ENCODE results near the gene GLRX3. TPM values are rescaled to one million over a fixed set of nuclear protein-coding genes. Genes with fewer than 3 reads are reported as not detected.

Gene GLRX3
- total RNA-seq, 1 donor from 2014 or later = 41.3 TPM

DNA sequence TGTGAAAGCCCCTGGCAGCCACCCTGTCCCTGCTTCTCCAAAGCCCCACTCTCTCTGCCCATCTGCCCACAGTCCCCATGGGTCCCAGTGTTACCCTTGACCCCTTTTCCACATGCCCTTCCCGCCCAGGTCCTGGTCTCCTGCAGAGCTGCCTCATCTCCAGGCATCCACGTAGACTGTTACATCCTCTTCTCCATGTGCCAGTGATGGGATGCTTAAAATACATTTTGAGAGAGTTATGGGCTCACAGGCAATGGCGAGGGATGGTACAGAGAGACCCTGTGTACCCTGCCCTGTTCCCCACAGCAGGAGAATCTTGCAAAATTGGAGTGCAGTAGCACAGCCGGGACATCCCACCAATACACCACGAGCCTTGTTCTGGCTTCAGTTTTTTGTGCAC lies 56.8 kb downstream of the GLRX3 start:
- H3K4me1 ChIP-seq = peaks cover 12% of the 10 kb centered on the region
- no peak overlapping the region for H3K4me3 ChIP-seq
- H3K36me3 ChIP-seq = no peaks in the 10 kb centered on the region
- intact Hi-C loops (cut with DNase I) = loop anchor here (10.0 kb wide), 1 partner anchor 1592 kb away; no protein-coding TSS in a partner anchor
- DNase-seq (ENCODE audit: extremely low spot score in 2 of 2) = no peak
- H3K27me3 ChIP-seq = no peaks in the 10 kb centered on the region
- H3K9me3 ChIP-seq = no peaks in the 10 kb centered on the region
- no peak overlapping the region for H3K27ac ChIP-seq
- TF ChIP-seq POLR2AphosphoS5 (IDR thresholded peaks at IDR 0.05; ENCODE audit: insufficient read depth in 1 of 2, low read depth in 1 of 2) = no peak
- TF ChIP-seq, protein P1, sequence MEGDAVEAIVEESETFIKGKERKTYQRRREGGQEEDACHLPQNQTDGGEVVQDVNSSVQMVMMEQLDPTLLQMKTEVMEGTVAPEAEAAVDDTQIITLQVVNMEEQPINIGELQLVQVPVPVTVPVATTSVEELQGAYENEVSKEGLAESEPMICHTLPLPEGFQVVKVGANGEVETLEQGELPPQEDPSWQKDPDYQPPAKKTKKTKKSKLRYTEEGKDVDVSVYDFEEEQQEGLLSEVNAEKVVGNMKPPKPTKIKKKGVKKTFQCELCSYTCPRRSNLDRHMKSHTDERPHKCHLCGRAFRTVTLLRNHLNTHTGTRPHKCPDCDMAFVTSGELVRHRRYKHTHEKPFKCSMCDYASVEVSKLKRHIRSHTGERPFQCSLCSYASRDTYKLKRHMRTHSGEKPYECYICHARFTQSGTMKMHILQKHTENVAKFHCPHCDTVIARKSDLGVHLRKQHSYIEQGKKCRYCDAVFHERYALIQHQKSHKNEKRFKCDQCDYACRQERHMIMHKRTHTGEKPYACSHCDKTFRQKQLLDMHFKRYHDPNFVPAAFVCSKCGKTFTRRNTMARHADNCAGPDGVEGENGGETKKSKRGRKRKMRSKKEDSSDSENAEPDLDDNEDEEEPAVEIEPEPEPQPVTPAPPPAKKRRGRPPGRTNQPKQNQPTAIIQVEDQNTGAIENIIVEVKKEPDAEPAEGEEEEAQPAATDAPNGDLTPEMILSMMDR (IDR thresholded peaks at IDR 0.05) = no peak
- no peak for TF ChIP-seq POLR2A (IDR thresholded peaks at IDR 0.05)

DNA sequence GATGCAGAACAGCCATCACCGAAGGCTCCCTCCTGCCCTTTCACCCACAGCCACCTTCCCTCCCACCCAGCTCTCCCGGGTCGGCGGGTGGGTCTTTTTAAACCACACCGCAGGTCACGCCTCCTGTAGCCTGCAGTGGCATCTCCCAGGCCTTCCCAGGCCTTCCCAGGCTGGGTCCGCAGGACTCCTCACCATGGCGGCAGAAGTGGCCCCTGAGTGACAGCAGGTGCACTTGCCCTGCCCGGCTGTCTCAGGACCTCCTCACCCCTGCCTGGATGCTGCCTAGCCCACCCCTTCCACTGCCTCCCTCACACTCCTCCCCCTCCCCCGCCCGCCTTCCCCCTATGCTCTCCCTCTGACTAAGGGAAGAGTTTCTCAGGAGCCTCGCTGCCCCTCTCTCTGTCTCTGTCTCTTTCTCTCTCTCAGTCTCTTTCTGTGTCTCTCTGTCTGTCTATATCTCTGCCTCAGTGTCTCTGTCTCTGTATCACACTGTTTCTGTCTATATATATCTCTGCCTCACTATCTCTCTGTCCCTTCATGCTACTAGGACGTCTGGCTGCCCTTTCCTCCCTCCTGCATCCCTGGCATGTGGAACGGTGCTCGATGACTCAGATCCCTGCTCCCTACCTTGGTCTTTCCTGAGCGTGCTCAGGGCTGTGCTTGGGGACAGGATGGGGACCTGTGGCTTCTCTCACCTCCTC lies 57.5 kb downstream of the GLRX3 start:
- Histone ChIP-seq H3K4me3 (no peak overlapping the region), H3K9me3 (no peaks in the 10 kb centered on the region), H3K27ac (no peak overlapping the region), H3K36me3 (no peaks in the 10 kb centered on the region), H3K27me3 (no peaks in the 10 kb centered on the region), H3K4me1 (peaks cover 12% of the 10 kb centered on the region)
- DNase-seq (ENCODE audit: extremely low spot score in 2 of 2) = no peak
- intact Hi-C loops (cut with DNase I) = loop anchor here (10.0 kb wide), 1 partner anchor 1591 kb away; no protein-coding TSS in a partner anchor
- TF ChIP-seq POLR2A (IDR thresholded peaks at IDR 0.05) (no peak), POLR2AphosphoS5 (IDR thresholded peaks at IDR 0.05; ENCODE audit: insufficient read depth in 1 of 2, low read depth in 1 of 2) (no peak)
- TF ChIP-seq, protein P1 (IDR thresholded peaks at IDR 0.05) = no peak

DNA sequence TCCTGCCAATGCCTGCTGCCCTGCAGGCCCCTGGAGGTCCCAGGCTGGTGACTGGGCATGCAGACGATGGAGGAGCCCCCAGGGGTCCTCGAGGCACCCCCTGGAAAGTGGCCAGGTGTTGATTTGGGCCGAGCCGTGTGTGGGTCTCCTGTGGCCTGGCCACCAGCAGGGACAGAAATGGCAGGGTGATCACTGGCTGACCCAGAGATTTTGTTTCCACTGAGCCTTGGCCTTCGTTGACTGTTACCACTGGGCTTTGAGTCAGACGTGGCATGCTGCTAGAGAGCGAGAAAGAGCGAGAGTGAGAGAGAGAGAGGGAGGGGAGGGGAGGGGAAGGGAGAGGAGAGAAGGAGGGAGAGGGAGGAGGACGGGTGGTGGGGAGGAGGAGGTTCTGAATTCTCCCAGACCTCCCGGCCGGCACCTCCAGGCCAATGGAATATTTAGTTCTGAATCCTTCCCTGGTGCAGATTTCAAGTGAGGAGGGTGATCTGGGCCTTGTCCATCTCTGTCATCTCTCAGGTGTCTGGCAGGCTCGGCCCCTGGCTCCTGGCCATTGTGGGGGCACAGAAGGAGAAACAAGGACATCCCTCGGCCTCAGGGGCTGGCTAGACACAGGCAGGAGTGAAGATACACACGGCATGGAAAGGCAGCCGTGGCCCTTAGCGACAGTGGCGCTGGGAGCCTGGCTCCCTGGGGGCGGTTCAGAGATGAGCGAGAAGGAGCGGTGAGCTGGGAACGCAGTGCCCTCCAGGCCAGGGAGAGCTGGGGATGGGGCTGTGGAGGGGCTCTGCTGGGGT lies 58.2 kb downstream of the GLRX3 start:
- Histone ChIP-seq H3K4me1 (peaks cover 12% of the 10 kb centered on the region), H3K4me3 (no peak overlapping the region), H3K9me3 (no peaks in the 10 kb centered on the region), H3K27me3 (no peaks in the 10 kb centered on the region), H3K36me3 (no peaks in the 10 kb centered on the region), H3K27ac (no peak overlapping the region)
- DNase-seq (ENCODE audit: extremely low spot score in 2 of 2) = no peak
- TF ChIP-seq POLR2AphosphoS5 (IDR thresholded peaks at IDR 0.05; ENCODE audit: insufficient read depth in 1 of 2, low read depth in 1 of 2) (no peak), POLR2A (IDR thresholded peaks at IDR 0.05) (no peak)
- TF ChIP-seq, protein P1 (IDR thresholded peaks at IDR 0.05) = no peak
- intact Hi-C loops (cut with DNase I) = loop anchor here (10.0 kb wide), 1 partner anchor 1590 kb away; no protein-coding TSS in a partner anchor

DNA sequence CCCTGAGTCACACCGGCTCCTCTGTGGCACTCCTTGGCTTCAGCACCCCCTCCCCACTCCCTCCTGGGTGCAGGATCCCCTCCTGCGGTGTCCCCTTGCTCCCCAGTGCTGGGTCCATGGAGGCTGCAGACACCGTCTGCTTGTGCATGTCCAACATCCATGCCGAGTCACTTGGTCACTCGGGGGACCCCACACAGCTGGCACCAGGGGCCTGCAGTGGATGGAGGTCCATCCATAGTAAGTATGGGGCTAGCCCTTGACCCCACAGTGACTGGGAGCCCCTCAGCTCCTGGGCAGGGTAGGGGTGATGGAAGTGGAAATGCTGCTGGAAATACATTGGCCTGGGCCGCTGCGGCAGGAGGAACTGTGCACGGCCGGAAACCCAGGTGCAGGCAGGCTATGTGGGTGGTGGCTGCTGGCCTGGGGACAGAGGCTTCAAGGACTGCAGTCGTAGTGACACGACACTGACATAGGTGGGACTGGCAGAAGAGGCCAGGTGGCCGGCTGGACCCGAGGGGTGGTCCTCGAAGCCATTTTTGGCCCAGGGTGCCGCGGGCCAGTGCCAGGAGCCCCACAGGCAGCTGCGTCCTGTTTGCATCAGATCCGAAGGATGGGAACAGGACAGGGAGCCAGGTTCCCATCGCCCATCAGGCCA lies 58.9 kb downstream of the GLRX3 start:
- no peak overlapping the region for H3K4me3 ChIP-seq
- DNase-seq (ENCODE audit: extremely low spot score in 2 of 2) = no peak
- intact Hi-C loops (cut with DNase I) = loop anchor here (10.0 kb wide), 1 partner anchor 1590 kb away; no protein-coding TSS in a partner anchor
- TF ChIP-seq POLR2A (IDR thresholded peaks at IDR 0.05) (no peak), POLR2AphosphoS5 (IDR thresholded peaks at IDR 0.05; ENCODE audit: insufficient read depth in 1 of 2, low read depth in 1 of 2) (no peak)
- TF ChIP-seq, protein P1 (IDR thresholded peaks at IDR 0.05) = no peak
- no peaks in the 10 kb centered on the region for H3K9me3 ChIP-seq
- no peak overlapping the region for H3K27ac ChIP-seq
- H3K27me3 ChIP-seq = no peaks in the 10 kb centered on the region
- H3K36me3 ChIP-seq = no peaks in the 10 kb centered on the region
- H3K4me1 ChIP-seq = peaks cover 8% of the 10 kb centered on the region

Data from vagina (tissue), 2 donors.